Lung (tissue), 12 donors: ENCODE data around the gene ZSCAN23. TPM values are rescaled to one million over a fixed set of nuclear protein-coding genes. Genes with fewer than 3 reads are reported as not detected.

Experiments
- ATAC-seq: fragments of 200-7000 bp; cut with Tn5 transposase; one replicate; pipeline ENCODE4 v1.9.1; 2020; ENCODE audit warnings: moderate number of reproducible peaks; ENCODE audit not compliant: insufficient read depth, low FRiP score
- DNase-seq, 3 donors: peaks; one replicate each; pipeline ENCODE4 v3.0.0-alpha.2; 2013 to 2017
- H3K27ac ChIP-seq, 2 donors: one replicate each; pipeline ENCODE4 v1.5.1; 2013; ENCODE audit warnings: mild to moderate bottlenecking in 2 of 2, moderate library complexity in 2 of 2, control low read depth in 1 of 2, inconsistent platforms in 1 of 2, low read depth in 1 of 2, low read length in 1 of 2
- H3K27me3 ChIP-seq, 3 donors: one replicate each; pipeline ENCODE4 v1.5.1; 2013; ENCODE audit warnings: low read length in 2 of 3; ENCODE audit not compliant: control insufficient read depth in 3 of 3, insufficient read depth in 3 of 3
- H3K36me3 ChIP-seq, 4 donors: one replicate each; pipeline ENCODE4 v1.5.1; 2013; ENCODE audit warnings: low read length in 4 of 4, mild to moderate bottlenecking in 1 of 4, moderate library complexity in 1 of 4; ENCODE audit not compliant: control insufficient read depth in 4 of 4, insufficient read depth in 4 of 4
- H3K4me1 ChIP-seq, 5 donors: one replicate each; pipeline ENCODE4 v1.5.1; 2013; ENCODE audit warnings: low read length in 5 of 5, mild to moderate bottlenecking in 2 of 5, moderate library complexity in 1 of 5; ENCODE audit not compliant: control insufficient read depth in 5 of 5, insufficient read depth in 5 of 5
- H3K4me3 ChIP-seq: one replicate; pipeline ENCODE4 v1.5.1; 2013; ENCODE audit warnings: mild to moderate bottlenecking, control low read depth, moderate library complexity
- H3K9ac ChIP-seq, 2 donors: one replicate each; pipeline ENCODE4 v1.5.1; 2013; ENCODE audit warnings: low read length in 2 of 2, control low read depth in 1 of 2; ENCODE audit not compliant: insufficient read depth in 1 of 2
- H3K9me3 ChIP-seq, 4 donors: one replicate each; pipeline ENCODE4 v1.5.1; 2013; ENCODE audit warnings: low read length in 3 of 4, mild to moderate bottlenecking in 1 of 4, moderate library complexity in 1 of 4; ENCODE audit not compliant: control insufficient read depth in 4 of 4, insufficient read depth in 3 of 4
- CTCF ChIP-seq: IDR thresholded peaks from 2 replicates; pipeline ENCODE4 v1.5.1; 2012; ENCODE audit warnings: mild to moderate bottlenecking; ENCODE audit errors: control extremely low read depth, extremely low read depth
- WGBS, 2 donors: extraction: QIAGEN DNeasy Blood & Tissue Kit; methylation state at CpG; one replicate each; pipeline ENCODE4 v1.1.7; 2013; 5-methylcytosine and 5-hydroxymethylcytosine counted together
- polyA plus RNA-seq, 2 donors: library from polyadenylated mRNA; stranded (reverse); fragments of 200-250 nt; gene quantifications; one replicate each; pipeline ENCODE4 v1.2.1, GENCODE V29; 2013
- total RNA-seq, 2 donors: library from RNA; depleted of rRNA in 1 of 2; stranded (reverse); fragments of >200 nt in 1 of 2; gene quantifications; one replicate each; pipeline ENCODE4 v1.2.1, GENCODE V29; 2014 to 2021
- donor health status: control.
- donor health status: control.
- donor health status: Bipolar disorder and iron deficiency.
- donor health status: healthy.
- donor health status: DM: yes; HTN: yes; CAD: no.

ZSCAN23 gene
- total and polyA plus RNA-seq, 4 donors: 0.18 to 17.2 (median 1.8) TPM

- H3K9ac ChIP-seq: peak overlapping the region; percentile 71 to 88
- 28% methylated on average over 8 of the region's 8 CpGs for WGBS, 2 donors
- DNase-seq (no peak), ATAC-seq (no peak)
- H3K27me3 ChIP-seq: peaks cover 0 to 6% (median 0%) of the 10 kb centered on the region in 3 donors
- H3K4me3 ChIP-seq: peak overlapping the region; percentile 81
- H3K36me3 ChIP-seq: peaks cover 0 to 18% (median 10%) of the 10 kb centered on the region in 4 donors
- H3K9me3 ChIP-seq: no peaks in the 10 kb centered on the region
- H3K27ac ChIP-seq: peak overlapping the region in 1 of 2 donors; percentile 37
- peaks cover 0 to 14% (median 7%) of the 10 kb centered on the region in 5 donors for H3K4me1 ChIP-seq
- TF ChIP-seq CTCF: no peak
Measured at GRCh38 chr6:28400122-28400451, 43.2 kb downstream of the ZSCAN23 start.

- Histone ChIP-seq H3K27me3 (peaks cover 0 to 6% (median 0%) of the 10 kb centered on the region in 3 donors), H3K4me1 (peaks cover 0 to 14% (median 7%) of the 10 kb centered on the region in 5 donors), H3K9me3 (no peaks in the 10 kb centered on the region), H3K27ac (peak within 1 kb of the TSS in 1 of 2 donors; percentile 37), H3K4me3 (peak within 1 kb of the TSS; percentile 81), H3K36me3 (peaks cover 0 to 18% (median 10%) of the 10 kb centered on the region in 4 donors), H3K9ac (peak within 1 kb of the TSS; percentile 71 to 88)
- DNase-seq (peak; percentile 91 to 95 (median 92)), ATAC-seq (peak; percentile 98)
- WGBS, 2 donors: 1% methylated on average over 49 of the region's 49 CpGs
- peak; percentile 11 for TF ChIP-seq CTCF
Measured at GRCh38 chr6:28399350-28400121, 43.8 kb downstream of the ZSCAN23 start, which contains the start of gene ZSCAN12. ZSCAN12 (minus strand) TSS chr6:28399747; CDS start chr6:28398405, 1,342 bp downstream.

DNA sequence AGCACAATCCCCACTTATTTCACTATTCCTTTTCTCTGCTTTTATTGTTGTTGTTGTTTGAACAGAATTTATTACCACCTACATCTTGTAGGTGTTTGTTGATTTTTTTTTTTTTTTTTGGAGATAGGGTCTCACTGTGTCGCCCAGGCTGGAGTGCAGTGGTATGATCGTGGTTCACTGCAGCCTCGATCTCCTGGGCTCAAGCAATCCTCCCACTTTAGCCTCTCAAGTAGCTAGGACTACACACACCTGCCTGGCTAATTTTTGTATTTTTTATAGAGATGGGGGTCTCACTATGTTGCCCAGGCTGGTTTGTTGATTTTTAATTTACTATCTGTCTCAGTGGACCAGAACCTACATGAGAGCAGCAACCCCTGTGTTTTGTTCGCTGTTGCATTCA, 47.4 kb downstream of the ZSCAN23 start:
- Histone ChIP-seq H3K4me1 (peaks cover 0 to 14% (median 7%) of the 10 kb centered on the region in 5 donors), H3K36me3 (peaks cover 11 to 33% (median 24%) of the 10 kb centered on the region in 4 donors), H3K27me3 (peaks cover 0 to 4% (median 0%) of the 10 kb centered on the region in 3 donors), H3K4me3 (no peak overlapping the region), H3K9me3 (no peaks in the 10 kb centered on the region), H3K27ac (no peak overlapping the region), H3K9ac (no peak overlapping the region)
- ATAC-seq (no peak), DNase-seq (no peak)
- no peak for TF ChIP-seq CTCF
- 96 to 99% methylated on average over 4 of the region's 4 CpGs for WGBS, 2 donors
